Liver (tissue), 3 donors: ENCODE data around the gene GNE.

ENCODE experiments used
- ATF3 ChIP-seq: IDR thresholded peaks from 2 replicates; pipeline ENCODE4 v1.6.1; 2016; ENCODE audit warnings: antibody characterized with exemption
- CTCF ChIP-seq: fragments of 150-350 bp; IDR thresholded peaks from 2 replicates; pipeline ENCODE4 v1.5.1; 2017; ENCODE audit warnings: improper control_type of control experiment, low read depth, low read length; ENCODE audit not compliant: missing input control
- EGR1 ChIP-seq, 2 donors: IDR thresholded peaks; 2 replicates each; pipeline ENCODE4 v1.6.1; 2016 to 2018; ENCODE audit warnings: antibody characterized with exemption in 2 of 2, low read depth in 2 of 2
- GABPA ChIP-seq, 2 donors: IDR thresholded peaks in 1 of 2; conservative IDR thresholded peaks in 1 of 2; 2 replicates each; pipeline ENCODE4 v1.6.1; 2016; ENCODE audit warnings: antibody characterized with exemption in 2 of 2, mild to moderate bottlenecking in 1 of 2, moderate library complexity in 1 of 2
- HNF4G ChIP-seq: IDR thresholded peaks from 2 replicates; pipeline ENCODE4 v1.6.1; 2016; ENCODE audit warnings: antibody characterized with exemption
- JUND ChIP-seq, 2 donors: IDR thresholded peaks; 2 replicates each; pipeline ENCODE4 v1.6.1; 2016; ENCODE audit warnings: antibody characterized with exemption in 2 of 2
- MAX ChIP-seq: IDR thresholded peaks from 2 replicates; pipeline ENCODE4 v1.6.1; 2016; ENCODE audit warnings: antibody characterized with exemption
- SP1 ChIP-seq: IDR thresholded peaks from 2 replicates; pipeline ENCODE4 v1.6.1; 2018; ENCODE audit warnings: antibody characterized with exemption, mild to moderate bottlenecking
- TF ChIP-seq, protein P1 (sequence below): IDR thresholded peaks from 2 replicates; pipeline ENCODE4 v1.6.1; 2016; ENCODE audit warnings: antibody characterized with exemption, mild to moderate bottlenecking
- donor health status: healthy.
- donor health status: healthy.

- no peak for TF ChIP-seq CTCF
- no peak for TF ChIP-seq SP1
- TF ChIP-seq, protein P1, sequence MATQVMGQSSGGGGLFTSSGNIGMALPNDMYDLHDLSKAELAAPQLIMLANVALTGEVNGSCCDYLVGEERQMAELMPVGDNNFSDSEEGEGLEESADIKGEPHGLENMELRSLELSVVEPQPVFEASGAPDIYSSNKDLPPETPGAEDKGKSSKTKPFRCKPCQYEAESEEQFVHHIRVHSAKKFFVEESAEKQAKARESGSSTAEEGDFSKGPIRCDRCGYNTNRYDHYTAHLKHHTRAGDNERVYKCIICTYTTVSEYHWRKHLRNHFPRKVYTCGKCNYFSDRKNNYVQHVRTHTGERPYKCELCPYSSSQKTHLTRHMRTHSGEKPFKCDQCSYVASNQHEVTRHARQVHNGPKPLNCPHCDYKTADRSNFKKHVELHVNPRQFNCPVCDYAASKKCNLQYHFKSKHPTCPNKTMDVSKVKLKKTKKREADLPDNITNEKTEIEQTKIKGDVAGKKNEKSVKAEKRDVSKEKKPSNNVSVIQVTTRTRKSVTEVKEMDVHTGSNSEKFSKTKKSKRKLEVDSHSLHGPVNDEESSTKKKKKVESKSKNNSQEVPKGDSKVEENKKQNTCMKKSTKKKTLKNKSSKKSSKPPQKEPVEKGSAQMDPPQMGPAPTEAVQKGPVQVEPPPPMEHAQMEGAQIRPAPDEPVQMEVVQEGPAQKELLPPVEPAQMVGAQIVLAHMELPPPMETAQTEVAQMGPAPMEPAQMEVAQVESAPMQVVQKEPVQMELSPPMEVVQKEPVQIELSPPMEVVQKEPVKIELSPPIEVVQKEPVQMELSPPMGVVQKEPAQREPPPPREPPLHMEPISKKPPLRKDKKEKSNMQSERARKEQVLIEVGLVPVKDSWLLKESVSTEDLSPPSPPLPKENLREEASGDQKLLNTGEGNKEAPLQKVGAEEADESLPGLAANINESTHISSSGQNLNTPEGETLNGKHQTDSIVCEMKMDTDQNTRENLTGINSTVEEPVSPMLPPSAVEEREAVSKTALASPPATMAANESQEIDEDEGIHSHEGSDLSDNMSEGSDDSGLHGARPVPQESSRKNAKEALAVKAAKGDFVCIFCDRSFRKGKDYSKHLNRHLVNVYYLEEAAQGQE, result no peak
- no peak for TF ChIP-seq MAX
- no peak for TF ChIP-seq JUND (IDR thresholded peaks at IDR 0.05)
- TF ChIP-seq EGR1 (IDR thresholded peaks at IDR 0.05; ENCODE audit: low read depth in 2 of 2), result no peak
- TF ChIP-seq ATF3, result no peak
- no peak for TF ChIP-seq GABPA (IDR thresholded peaks at IDR 0.05 in 1 of 2, conservative IDR thresholded peaks at IDR 0.05 in 1 of 2)
- no peak for TF ChIP-seq HNF4G
These were observed 84.4 kb downstream of the GNE start for GRCh38 chr9:36173861-36174260.
